ENCODE measurements around the gene CDC34. TPM values are rescaled to one million over a fixed set of nuclear protein-coding genes. Genes with fewer than 3 reads are reported as not detected.

Gene CDC34
- total and polyA plus RNA-seq, 2 of the 8 experiments (the other 6 are each of a cell fraction or from before 2014, with no cell fraction given) = 95.9 to 129 TPM

DNA sequence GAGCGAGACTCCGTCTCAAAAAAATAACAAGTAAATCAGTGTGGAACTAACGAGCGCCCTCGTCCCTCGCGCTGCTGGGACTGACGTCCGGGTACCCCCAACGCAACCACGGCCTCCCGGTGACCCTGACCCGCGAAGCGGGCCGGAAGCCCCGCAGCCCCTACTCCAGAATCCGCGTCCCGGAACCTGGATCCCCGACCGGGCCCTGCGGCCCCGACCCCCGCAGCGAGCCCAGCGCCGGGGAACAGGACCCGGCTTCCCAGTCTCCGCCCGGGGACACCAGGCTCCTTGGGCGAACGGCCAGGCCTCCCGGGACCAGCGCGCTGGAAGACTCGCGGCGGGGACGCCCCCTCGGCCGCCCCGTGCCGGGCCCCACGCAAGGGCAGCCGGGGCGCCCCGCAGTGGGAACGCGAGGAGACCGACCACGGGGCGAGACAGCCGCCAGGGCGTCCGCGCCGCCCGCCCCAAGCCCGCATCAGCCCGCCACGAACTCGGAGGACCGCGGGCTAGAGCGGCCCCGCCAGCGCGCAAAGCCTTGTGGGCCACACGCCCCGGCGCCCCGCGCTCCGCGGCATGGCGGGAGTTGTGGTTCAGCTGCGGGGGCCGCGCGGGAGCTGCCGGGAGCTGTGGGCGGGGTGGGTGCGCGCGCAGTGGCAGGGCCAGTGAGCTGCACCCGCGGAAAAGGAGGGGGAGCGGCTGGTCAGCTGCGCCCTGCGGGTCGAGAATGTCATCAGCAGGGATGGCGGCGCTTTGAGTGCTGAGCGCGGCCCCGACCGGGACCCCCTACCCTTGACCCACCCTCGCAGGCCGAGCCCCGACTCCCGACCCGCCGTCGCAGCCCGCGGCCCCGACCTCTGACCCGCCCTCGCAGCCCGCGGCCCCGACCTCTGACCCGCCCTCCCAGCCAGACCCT lies 42.8 kb upstream of the CDC34 start (continued):
- TF ChIP-seq, protein P1, sequence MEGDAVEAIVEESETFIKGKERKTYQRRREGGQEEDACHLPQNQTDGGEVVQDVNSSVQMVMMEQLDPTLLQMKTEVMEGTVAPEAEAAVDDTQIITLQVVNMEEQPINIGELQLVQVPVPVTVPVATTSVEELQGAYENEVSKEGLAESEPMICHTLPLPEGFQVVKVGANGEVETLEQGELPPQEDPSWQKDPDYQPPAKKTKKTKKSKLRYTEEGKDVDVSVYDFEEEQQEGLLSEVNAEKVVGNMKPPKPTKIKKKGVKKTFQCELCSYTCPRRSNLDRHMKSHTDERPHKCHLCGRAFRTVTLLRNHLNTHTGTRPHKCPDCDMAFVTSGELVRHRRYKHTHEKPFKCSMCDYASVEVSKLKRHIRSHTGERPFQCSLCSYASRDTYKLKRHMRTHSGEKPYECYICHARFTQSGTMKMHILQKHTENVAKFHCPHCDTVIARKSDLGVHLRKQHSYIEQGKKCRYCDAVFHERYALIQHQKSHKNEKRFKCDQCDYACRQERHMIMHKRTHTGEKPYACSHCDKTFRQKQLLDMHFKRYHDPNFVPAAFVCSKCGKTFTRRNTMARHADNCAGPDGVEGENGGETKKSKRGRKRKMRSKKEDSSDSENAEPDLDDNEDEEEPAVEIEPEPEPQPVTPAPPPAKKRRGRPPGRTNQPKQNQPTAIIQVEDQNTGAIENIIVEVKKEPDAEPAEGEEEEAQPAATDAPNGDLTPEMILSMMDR (IDR thresholded peaks at IDR 0.05; ENCODE audit: control extremely low read depth in 1 of 3, insufficient read depth in 1 of 3, low read depth in 1 of 3, low read length in 3 of 3) = no peak
- TF ChIP-seq SUZ12 (IDR thresholded peaks at IDR 0.05; ENCODE audit: low read length) (no peak), MAFK (IDR thresholded peaks at IDR 0.05; ENCODE audit: low read depth, low read length) (no peak), TBP (IDR thresholded peaks at IDR 0.05; ENCODE audit: low read depth, low read length) (no peak; the same call in 1 of the 2 replicates), BACH1 (IDR thresholded peaks at IDR 0.05; ENCODE audit: low read length) (peak; percentile 33; the same call in 1 of the 2 replicates), CBX8 (IDR thresholded peaks at IDR 0.05; ENCODE audit: borderline replicate concordance, low read depth, low read length) (no peak), BCL11A (IDR thresholded peaks at IDR 0.05; ENCODE audit: low read depth in 2 of 2, low read length in 2 of 2) (no peak), ATF3 (IDR thresholded peaks at IDR 0.05; ENCODE audit: insufficient read depth, low read depth, low read length) (no peak), TEAD4 (IDR thresholded peaks at IDR 0.05; ENCODE audit: low read depth, low read length) (no peak), EGR1 (IDR thresholded peaks at IDR 0.05; ENCODE audit: borderline replicate concordance, low read depth, low read length) (peak; percentile 37; the same call in 1 of the 2 replicates), POLR2AphosphoS5 (IDR thresholded peaks at IDR 0.05; ENCODE audit: low read depth, low read length) (no peak), NRF1 (IDR thresholded peaks at IDR 0.05; ENCODE audit: low read depth, low read length) (peak; percentile 33; the same call in 1 of the 2 replicates), TAF7 (optimal IDR thresholded peaks at IDR 0.05; ENCODE audit: borderline replicate concordance, low read depth, low read length) (peak; percentile 51), KDM1A (IDR thresholded peaks at IDR 0.05; ENCODE audit: borderline replicate concordance, low read length) (no peak), FOSL1 (IDR thresholded peaks at IDR 0.05; ENCODE audit: insufficient read depth, low read depth, low read length) (no peak), SIRT6 (IDR thresholded peaks at IDR 0.05; ENCODE audit: low read length) (no peak), KDM4A (IDR thresholded peaks at IDR 0.05; ENCODE audit: low read depth, low read length, severe bottlenecking) (peak; percentile 95), NANOG (IDR thresholded peaks at IDR 0.05; ENCODE audit: insufficient read depth, low read depth, low read length, poor library complexity, severe bottlenecking) (no peak)
- TF ChIP-seq, protein P2, sequence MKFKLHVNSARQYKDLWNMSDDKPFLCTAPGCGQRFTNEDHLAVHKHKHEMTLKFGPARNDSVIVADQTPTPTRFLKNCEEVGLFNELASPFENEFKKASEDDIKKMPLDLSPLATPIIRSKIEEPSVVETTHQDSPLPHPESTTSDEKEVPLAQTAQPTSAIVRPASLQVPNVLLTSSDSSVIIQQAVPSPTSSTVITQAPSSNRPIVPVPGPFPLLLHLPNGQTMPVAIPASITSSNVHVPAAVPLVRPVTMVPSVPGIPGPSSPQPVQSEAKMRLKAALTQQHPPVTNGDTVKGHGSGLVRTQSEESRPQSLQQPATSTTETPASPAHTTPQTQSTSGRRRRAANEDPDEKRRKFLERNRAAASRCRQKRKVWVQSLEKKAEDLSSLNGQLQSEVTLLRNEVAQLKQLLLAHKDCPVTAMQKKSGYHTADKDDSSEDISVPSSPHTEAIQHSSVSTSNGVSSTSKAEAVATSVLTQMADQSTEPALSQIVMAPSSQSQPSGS (IDR thresholded peaks at IDR 0.05; ENCODE audit: low read length) = no peak

All from H1 (cell line).